ENCODE data around the gene UBL5.

DNA sequence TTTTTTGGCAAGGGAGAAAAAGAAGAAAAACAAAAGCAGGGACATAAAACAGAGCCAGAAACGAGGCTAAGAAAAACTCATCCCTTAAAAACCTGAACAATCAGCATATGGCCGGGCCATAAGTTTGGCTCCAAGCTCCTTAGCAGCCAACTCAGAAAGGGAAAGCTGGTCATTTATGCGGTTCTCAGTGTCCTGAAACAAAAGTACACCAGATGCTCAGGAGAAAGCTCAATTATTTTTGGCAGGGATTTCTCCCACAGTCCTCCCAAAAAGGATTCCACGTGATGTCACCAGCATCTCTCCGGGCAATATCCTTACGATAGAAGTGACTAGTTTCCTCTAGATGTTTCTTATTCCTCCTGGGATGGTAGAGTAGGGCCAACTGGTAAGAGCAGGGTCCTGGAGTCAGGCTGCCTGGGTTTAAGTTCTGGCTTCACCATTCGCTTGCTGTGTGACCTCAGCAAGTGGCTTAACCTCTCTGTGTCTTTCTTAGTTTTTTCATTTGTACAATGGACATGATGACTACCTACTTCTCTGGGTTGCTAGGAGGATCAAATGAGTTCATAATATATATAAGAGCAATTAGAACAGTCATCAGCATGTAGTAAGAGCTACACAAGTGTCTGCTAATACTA is 41.4 kb downstream of the UBL5 start:
- TF ChIP-seq, protein P1, sequence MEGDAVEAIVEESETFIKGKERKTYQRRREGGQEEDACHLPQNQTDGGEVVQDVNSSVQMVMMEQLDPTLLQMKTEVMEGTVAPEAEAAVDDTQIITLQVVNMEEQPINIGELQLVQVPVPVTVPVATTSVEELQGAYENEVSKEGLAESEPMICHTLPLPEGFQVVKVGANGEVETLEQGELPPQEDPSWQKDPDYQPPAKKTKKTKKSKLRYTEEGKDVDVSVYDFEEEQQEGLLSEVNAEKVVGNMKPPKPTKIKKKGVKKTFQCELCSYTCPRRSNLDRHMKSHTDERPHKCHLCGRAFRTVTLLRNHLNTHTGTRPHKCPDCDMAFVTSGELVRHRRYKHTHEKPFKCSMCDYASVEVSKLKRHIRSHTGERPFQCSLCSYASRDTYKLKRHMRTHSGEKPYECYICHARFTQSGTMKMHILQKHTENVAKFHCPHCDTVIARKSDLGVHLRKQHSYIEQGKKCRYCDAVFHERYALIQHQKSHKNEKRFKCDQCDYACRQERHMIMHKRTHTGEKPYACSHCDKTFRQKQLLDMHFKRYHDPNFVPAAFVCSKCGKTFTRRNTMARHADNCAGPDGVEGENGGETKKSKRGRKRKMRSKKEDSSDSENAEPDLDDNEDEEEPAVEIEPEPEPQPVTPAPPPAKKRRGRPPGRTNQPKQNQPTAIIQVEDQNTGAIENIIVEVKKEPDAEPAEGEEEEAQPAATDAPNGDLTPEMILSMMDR (IDR thresholded peaks at IDR 0.05; ENCODE audit: insufficient read depth, low read length) = no peak
- TF ChIP-seq REST (IDR thresholded peaks at IDR 0.05; ENCODE audit: insufficient replicate concordance, low read depth) (no peak), POLR2AphosphoS5 (IDR thresholded peaks at IDR 0.05; ENCODE audit: low read depth) (no peak), SPI1 (IDR thresholded peaks at IDR 0.05; ENCODE audit: borderline replicate concordance, low read depth) (no peak)
